HAP-1 (cell line): ENCODE measurements around the gene PRSS58.

Experiments used
- DNase-seq, 2 experiments: peaks; one replicate each; pipeline ENCODE4 v3.0.0-alpha.2; 2016 to 2020; ENCODE audit warnings: low spot score in 2 of 2
- H3K27me3 ChIP-seq: fragments of 250-450 bp; sonication (Bioruptor Pico); 2 replicates; pipeline ENCODE4 v1.5.1; 2020; ENCODE audit warnings: low read depth, mild to moderate bottlenecking, moderate library complexity
- H3K36me3 ChIP-seq: fragments of 250-450 bp; sonication (Bioruptor Pico); replicated peaks from 2 replicates; pipeline ENCODE4 v1.5.1; 2020; ENCODE audit warnings: mild to moderate bottlenecking
- H3K4me1 ChIP-seq: fragments of 250-450 bp; sonication (Bioruptor Pico); 2 replicates; pipeline ENCODE4 v1.5.1; 2020; ENCODE audit warnings: mild to moderate bottlenecking
- H3K4me3 ChIP-seq: fragments of 250-450 bp; sonication (Bioruptor Pico); 2 replicates; pipeline ENCODE4 v1.5.1; 2020; ENCODE audit warnings: mild to moderate bottlenecking, moderate library complexity
- H3K9me3 ChIP-seq: fragments of 250-450 bp; sonication (Bioruptor Pico); 2 replicates; pipeline ENCODE4 v1.5.1; 2020; ENCODE audit warnings: mild to moderate bottlenecking, moderate library complexity
- in situ Hi-C: fragments of 300-500 bp; cut with MboI; formaldehyde crosslinking; loops from 3 replicates; pipeline ENCODE4 v1.14.3; 2020; ENCODE audit warnings: low sequenced_read_pairs, inconsistent platforms, mixed read lengths

PRSS58 gene

DNA sequence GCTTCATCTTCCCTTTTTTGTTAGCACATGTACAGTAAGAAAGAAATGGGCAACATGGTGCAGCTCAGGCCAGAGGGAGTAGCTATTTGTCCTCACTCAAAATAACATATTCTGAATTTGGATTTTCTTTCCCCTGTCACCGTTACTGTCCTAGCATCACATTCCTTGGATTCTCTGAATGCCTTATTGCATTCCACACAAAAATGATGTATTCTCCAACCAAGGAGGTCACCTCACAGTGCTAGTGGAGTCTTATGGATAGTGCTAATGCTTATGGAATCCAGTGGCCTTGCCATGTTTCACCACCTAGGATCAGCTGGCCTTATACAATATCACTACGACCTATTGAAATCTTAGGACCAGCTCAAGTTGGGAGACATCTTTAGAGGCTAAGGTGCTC, 7.2 kb downstream of the PRSS58 start:
- H3K9me3 ChIP-seq = no peaks in the 10 kb centered on the region
- in situ Hi-C loops = no loop called here
- H3K36me3 ChIP-seq = no peaks in the 10 kb centered on the region
- no peak for DNase-seq
- no peak overlapping the region for H3K4me3 ChIP-seq
- no peaks in the 10 kb centered on the region for H3K27me3 ChIP-seq
- H3K4me1 ChIP-seq = no peaks in the 10 kb centered on the region

- in situ Hi-C loops = no loop called here
Measured at GRCh38 chr7:142249918-142250317, 7.9 kb downstream of the PRSS58 start.

DNA sequence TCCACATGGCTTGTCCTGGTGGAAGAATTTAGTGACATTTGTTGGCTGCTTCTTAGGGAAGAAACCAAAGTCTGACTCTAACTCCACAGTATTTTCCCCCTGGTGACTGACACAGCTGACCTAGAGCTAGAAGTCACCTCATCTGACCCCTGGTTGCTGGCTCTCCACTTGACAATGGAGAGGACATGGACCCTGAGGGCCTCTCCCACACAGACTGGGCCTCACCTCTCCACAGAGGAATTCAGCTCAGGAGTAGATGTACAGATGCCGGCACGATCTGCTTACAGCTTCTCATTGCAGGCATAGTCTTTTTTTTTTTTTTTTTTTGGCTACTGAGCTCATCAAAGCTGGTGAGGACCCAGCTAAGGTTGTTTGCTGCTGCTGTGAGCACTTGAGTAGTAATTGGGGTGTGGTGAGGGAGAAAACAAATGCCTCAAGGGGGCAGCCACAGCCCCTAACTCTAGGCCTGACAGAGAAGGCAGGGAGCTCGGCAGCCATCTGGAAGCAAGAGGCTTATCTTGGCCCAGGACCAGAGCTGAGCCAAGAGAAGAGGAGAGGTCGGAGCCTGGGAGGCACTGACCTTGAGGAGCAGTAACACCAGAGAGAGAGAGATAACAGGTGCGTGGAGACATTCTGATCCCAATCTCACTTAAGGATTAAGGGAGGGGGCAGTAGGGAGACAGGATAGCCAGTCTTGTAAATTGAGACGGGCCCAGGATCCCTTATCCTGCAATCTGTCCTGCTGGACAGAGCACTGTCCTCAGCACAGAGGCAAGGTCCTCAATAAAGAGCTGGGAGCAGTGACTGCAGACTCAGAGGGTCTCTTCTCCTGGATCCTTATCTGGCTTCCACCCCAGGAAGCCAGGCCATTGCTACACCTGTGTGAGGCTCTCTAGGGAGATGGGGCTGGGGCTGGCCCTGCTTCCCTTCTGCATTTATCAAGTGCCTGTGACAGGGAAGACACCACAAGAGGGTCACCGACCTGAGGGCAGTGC, 9.4 kb downstream of the PRSS58 start:
- H3K27me3 ChIP-seq = no peaks in the 10 kb centered on the region
- in situ Hi-C loops = no loop called here
- no peaks in the 10 kb centered on the region for H3K9me3 ChIP-seq
- no peak overlapping the region for H3K4me3 ChIP-seq
- no peak for DNase-seq
- H3K4me1 ChIP-seq = no peaks in the 10 kb centered on the region
- H3K36me3 ChIP-seq = no peaks in the 10 kb centered on the region

More at GRCh38 chr7:142249918-142250317, 7.9 kb downstream of the PRSS58 start:
- Histone ChIP-seq H3K4me1 (no peaks in the 10 kb centered on the region), H3K9me3 (no peaks in the 10 kb centered on the region), H3K36me3 (no peaks in the 10 kb centered on the region), H3K27me3 (no peaks in the 10 kb centered on the region), H3K4me3 (no peak overlapping the region)
- DNase-seq = no peak

GRCh38 chr7:142243823-142244222, 14.0 kb downstream of the PRSS58 start:
- Histone ChIP-seq H3K4me1 (no peaks in the 10 kb centered on the region), H3K27me3 (no peaks in the 10 kb centered on the region), H3K36me3 (no peaks in the 10 kb centered on the region), H3K4me3 (no peak overlapping the region), H3K9me3 (no peaks in the 10 kb centered on the region)
- DNase-seq = no peak
- in situ Hi-C loops = no loop called here

GRCh38 chr7:142240546-142240945, 17.3 kb downstream of the PRSS58 start:
- Histone ChIP-seq H3K27me3 (0 out of 2 replicates have a peak, but pooled peaks cover 2% of the 10 kb centered on the region), H3K4me3 (no peak overlapping the region), H3K4me1 (no peaks in the 10 kb centered on the region), H3K36me3 (no peaks in the 10 kb centered on the region), H3K9me3 (no peaks in the 10 kb centered on the region)
- in situ Hi-C loops = no loop called here
- no peak for DNase-seq

DNA sequence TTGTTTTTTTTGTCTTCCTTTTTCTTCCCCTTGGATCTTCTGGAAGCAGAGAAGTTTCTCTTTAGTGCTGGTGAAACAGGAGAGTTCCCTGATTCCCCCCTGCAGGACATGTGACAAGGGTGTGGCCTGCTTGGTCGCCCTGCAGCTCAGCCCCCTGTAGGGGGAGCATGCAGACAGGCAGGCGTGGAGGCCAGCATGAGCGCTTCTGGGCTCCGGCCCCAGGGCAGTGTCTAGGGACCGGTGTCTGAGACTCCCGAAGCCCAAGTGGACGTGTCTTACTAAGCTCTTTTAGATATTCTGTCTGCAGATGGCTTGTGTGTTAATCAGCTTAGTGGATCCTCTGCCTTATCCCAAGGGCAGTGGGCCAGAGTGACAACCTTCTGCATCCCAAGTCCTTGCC, 26.1 kb downstream of the PRSS58 start:
- no peaks in the 10 kb centered on the region for H3K27me3 ChIP-seq
- H3K9me3 ChIP-seq = no peaks in the 10 kb centered on the region
- no peaks in the 10 kb centered on the region for H3K4me1 ChIP-seq
- no peak overlapping the region for H3K4me3 ChIP-seq
- in situ Hi-C loops = no loop called here
- H3K36me3 ChIP-seq = no peaks in the 10 kb centered on the region
- DNase-seq = peak; percentile 13 to 46

DNA sequence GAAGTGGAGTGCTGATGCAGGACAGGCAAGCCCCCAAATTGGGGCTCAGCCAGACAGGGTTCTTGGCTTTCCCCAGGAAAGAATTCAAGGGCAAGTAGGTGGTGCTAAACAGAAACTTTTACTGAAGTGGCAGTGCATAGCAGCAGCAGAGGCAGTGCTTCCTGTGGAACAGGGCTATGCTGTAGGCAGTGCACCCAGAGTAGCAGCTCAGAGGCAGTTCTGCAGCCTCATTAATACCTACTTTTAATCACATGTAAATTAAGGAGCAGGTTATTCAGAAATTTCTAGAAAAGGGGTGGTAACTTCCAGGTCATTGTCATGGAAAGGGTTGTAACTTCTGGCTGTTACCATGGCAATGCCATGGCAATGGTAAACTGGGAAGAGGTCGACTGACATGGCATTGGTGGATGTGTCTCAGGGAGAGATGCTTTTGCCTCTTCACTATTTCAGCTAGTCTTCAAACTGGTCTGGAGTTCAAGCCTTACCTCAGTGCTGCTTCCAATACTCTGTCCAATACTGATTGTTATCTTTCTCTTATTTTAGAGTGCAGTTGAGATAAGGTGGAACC, 29.2 kb downstream of the PRSS58 start:
- Histone ChIP-seq H3K4me3 (no peak overlapping the region), H3K27me3 (no peaks in the 10 kb centered on the region), H3K36me3 (no peaks in the 10 kb centered on the region), H3K9me3 (no peaks in the 10 kb centered on the region), H3K4me1 (no peaks in the 10 kb centered on the region)
- in situ Hi-C loops = no loop called here
- no peak for DNase-seq
